GM21717 (cell line): ENCODE measurements around the gene TTLL12.

Source experiments
- ATAC-seq: cut with Tn5 transposase; IDR thresholded peaks from one replicate; pipeline ENCODE4 v1.9.1; 2021; ENCODE audit warnings: mild to moderate bottlenecking, moderate library complexity; ENCODE audit not compliant: unreplicated experiment

Gene TTLL12

DNA sequence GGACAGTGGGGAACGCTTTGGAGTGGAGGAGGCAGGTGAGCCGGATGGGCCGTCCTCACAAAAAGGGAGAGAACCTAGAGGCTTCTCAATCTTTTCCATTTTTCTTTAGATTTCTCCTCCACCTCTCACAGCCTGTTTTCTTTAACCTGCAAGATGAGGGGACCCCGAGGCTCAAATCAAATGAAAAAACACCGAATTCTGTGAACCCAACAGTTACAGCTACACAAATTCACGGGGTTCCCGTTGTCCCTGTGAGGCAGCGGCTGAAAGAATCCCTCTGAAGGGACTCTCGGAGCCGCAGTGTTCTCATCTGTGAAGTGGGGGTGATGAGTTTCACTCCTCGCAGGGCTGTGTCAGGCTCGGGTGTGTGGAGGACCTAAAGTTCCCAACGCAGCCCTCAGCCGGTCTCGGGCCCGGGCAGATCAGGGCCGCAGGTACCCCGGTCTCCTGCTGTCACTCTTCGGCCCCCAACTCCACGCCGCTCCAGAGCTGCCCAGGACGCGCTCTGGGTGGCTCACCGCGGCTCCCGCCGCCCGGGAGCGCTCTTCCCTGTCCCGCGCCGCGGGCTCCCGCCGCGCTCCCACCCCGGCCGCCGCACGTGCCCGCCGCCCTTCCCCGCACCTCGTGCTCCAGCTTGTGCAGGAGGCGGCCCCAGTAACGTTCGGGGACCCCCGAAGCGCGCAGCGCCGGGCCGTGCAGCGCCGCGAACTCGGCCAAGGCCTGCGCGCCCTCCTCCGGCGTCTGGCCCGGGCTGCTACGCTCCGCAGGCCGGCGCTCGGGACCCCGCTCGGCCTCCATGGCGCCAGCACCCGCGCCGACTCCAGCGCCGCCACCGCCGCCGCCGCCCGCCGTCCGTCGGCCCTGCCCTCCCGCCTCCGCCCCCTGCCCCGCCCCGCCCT is at the start of gene TTLL12:
TTLL12 (minus strand) TSS at position 863 of the 899 bp plus-strand sequence; CDS start at position 798, 65 bp downstream.
- ATAC-seq: no peak

DNA sequence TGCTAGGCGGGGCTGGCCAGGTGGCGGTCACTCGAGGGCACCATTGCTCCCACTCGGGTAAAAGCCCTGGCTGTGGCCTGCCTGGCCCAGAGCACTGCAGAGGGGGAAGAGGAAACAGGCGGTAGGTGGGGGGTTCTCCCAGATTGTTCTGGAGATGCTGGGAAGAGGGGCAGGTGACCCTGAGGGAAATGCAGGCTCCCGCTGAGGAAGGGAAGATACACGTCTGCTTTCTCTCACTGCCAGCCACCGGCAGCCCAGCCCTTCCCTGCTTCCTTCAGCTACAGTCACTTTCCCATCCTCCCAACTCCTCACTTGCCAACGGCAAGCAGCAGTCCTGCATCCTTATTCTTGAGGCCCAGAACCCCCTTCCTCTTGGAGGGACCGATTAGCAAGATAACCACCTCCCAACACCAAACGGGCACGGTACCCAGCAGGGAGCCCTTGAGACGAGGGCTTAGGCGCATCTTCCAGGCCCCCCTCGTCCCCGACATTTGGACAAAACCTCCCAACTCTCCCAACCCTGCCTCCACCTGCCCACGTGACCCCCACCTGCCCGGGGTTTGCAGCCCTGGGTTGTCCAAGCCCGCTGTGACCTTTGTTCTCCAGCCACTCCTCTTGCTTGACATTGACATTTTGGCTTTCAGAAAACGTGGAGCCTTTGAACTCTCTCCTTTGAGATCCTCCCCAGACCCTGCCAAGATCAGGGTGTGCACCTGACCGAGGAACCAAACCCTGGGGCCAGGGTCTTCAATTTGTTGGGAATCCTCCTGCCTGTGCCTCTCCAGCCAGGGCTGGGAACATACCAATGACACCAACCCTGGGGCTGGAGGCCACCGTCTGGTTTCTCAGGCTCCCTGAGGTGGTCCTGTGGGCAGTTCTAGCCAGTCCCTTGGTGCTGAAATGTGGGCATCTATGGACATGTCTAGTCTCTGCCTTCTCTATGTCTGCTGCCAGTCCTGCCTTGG is 48.8 kb upstream of the TTLL12 start:
- no peak for ATAC-seq

DNA sequence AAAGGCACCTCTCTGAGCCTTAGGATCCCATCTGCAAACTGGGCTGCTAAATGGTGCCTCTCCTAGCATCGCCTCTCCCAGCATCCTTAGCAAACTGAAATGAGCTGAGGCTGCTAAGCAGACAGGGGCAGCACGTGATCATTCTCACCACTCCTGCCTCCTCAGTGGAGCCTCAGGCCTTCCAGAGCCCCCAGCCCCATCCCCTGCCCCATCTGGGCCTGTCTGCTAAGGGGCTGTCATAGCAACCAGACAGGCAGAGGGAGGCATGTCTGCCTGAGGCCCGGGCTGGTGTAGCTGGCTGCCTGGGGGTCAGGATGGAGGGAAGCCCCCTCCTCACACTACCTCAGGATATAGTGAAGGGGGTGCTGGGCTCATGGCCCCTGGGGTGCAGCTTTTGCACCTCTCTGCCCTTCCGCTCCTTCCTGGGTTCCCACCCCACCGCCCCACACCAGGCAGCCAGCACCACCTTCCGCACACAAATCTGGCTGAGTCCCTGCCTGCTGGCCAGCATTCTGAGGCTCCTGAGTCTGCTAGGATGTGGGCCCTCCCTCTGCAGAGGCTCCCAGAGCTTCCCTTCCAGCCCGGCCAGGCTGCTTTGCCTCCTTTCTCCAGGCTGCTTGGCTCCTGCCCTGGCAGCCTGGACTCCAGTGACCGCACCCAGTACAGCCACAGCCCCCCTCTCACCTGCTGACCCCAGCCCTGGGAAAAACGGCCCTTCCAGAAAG is 47.5 kb upstream of the TTLL12 start:
- no peak for ATAC-seq

GRCh38 chr22:43233529-43233928 is 46.6 kb upstream of the TTLL12 start:
- ATAC-seq: no peak

DNA sequence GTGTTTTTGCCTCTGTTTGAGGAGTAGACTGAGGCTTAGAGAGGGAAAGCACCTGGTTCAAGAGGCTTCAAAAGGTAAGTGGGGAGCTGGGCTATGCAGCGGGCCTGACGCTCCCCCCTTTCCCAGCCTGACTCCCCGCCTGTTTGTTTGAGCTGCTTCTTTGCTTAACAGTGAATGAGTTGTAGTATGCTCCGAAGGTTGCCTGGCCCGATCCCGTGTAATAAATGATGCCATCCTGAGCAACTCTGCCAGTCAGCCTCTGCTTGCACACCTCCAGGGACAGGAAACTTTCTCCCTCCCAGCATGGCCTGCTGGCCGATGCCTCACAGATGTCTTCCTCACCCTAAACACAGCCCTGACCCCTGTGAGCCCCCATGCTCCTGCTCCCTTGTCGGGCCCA is 45.5 kb upstream of the TTLL12 start:
- ATAC-seq: no peak

- ATAC-seq: no peak
Measured at GRCh38 chr22:43231724-43232034, 44.7 kb upstream of the TTLL12 start.

GRCh38 chr22:43230971-43231723 is 44.2 kb upstream of the TTLL12 start:
- no peak for ATAC-seq

DNA sequence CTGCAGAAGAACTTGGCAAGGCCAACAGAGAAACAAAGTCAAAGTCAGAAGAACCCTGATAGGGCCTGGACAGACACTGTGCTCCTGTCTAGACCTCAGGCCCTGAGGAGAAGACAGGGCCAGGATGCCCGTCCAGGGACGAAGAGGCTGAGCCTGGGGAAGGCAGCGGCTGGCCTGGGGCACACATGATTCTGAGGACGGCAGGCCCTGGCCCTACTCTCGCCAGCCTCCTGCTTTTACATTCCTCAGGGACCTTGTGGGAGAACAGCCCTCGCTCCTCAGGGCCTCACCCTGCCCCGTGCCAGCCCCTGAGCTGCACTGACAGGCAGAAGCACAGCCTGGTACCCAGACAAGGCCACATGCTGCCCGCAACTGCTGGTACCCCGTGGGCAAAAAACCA is 43.6 kb upstream of the TTLL12 start:
- ATAC-seq: no peak

DNA sequence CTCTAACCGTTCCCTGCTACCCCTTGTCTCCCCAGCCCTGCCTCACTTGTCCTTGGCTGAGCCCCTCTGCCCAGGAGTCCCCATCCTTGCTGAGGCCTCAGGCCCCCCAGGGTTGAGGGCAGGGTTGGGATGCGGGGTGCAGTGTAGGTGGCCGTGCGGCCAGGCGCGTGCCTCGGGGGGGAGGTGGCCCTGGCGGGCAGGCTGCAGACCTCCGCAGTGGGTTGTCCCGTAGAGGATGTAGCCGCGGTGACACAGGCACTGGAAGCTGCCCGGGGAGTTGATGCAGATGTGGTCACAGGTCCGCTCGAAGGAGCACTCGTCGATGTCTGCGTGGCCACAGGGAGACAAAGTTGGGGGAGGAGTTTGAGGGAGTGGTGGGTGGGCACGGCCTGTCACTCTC is 41.9 kb upstream of the TTLL12 start:
- no peak for ATAC-seq

DNA sequence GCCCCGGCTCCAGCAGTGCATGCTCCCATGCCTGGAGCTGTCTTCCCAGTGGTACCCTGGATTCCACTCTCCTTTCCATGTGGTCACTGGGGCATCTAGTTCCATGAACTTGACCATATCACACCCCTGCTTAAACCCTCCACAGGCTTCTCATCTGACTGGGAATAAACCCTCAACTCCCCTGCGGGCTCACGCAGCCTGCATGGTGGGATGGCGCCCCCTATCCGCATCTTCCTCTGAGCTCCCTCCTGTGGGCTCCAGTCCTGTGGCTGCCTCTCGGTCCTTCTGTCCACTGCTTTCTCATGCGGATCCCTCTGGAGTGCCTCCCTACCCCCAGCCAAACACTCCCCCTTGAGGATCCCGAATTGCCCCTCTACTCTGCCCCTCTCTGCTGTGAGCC is 41.4 kb upstream of the TTLL12 start:
- no peak for ATAC-seq

DNA sequence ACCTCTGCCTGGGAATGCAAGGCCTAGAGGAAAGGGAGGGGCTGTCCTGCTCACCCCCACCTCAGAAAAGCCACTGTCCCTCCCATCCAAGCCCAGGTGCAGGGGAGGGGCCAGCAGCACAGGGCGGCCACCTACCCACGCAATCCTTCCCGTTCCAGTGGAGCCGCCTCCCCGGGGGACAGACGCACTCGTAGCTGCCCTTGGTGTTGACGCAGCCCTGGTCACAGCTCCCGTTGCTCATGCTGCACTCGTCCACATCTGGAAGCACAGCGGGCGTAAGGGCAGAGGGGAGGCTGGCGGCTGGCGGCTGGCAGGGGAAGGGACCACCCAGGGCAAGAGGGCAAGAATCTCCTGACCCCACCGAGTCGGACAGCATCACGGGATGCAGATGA is 40.3 kb upstream of the TTLL12 start:
- ATAC-seq: no peak

- ATAC-seq: no peak
Measured at GRCh38 chr22:43226377-43227238, 39.7 kb upstream of the TTLL12 start.

- ATAC-seq: no peak
Measured at GRCh38 chr22:43225609-43226008, 38.7 kb upstream of the TTLL12 start.

- ATAC-seq: no peak
Measured at GRCh38 chr22:43222987-43223386, 36.1 kb upstream of the TTLL12 start.

DNA sequence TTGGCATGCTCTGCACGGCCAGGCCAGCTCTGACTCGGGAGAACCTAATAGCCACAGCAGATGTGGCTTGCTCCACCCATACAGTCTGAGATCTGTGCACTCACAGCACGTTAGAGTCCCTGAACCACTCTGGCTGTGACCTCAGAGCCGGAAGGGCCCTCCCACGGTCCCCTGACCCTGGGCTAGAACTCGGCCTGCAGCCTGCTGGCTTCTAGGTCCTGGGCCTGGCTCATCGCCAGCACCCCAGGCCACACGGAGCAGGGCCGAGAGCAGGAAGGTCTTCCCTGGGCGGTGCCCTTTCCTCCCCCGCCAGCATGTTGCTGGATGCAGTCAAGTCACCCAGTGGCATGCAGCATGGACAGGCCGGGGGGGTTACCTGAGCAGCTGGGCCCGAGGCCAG is 35.3 kb upstream of the TTLL12 start:
- no peak for ATAC-seq

DNA sequence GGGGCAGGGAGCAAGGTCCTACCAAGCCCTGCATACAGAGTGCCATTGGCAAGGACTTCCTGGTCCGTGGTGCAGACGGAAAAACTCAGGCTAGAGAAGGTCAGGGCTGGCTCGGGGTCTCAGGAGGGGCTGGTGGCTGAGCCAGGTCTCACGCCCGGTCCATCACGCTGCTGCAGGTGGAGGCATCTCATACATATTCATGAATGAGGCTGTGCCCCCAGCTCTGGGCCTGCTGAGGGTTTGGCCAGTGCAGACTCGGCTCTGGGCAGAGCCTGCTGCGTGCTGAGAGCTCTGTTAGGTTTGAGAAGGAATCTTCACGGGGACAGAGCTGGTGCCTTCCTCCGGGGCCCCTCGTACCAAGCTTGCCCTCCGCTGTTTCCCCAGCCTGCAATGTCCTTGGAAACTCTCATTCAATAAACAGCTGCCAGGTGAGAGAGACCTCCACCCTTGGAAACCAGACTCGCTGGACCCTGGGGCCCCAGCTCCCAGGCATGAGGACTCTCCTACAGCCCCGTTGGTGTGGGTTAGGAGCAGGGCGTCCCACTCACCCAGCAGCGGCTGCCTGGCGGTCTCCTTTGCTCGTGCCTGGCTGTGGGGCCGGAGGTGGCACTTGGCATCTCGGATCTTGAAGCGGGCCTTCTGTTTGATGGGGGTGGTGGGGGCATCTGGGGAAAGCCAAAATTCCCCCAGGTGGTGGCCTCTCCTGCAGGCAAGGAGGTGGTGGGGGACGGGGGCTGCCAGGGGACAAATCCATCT is 33.9 kb upstream of the TTLL12 start:
- ATAC-seq: no peak

DNA sequence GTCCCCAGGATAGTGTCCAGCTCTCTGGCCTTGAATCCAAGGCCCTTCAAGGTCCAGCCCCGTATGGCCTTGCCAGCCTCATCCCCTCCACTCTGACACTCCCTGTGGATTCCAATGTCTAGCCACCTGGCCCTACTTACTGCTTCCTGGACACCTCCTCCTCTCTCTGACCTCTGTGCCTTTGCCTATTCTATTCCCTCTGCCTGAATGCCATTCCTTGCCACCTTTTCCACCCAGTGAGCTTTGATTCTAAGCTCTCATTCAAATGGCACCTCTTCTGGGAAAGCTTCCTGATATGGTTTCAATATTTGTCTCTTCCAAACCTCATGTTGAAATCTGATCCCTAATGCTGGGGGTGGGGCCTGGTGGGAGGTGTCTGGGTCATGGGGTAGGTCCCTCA is 31.9 kb upstream of the TTLL12 start:
- no peak for ATAC-seq

DNA sequence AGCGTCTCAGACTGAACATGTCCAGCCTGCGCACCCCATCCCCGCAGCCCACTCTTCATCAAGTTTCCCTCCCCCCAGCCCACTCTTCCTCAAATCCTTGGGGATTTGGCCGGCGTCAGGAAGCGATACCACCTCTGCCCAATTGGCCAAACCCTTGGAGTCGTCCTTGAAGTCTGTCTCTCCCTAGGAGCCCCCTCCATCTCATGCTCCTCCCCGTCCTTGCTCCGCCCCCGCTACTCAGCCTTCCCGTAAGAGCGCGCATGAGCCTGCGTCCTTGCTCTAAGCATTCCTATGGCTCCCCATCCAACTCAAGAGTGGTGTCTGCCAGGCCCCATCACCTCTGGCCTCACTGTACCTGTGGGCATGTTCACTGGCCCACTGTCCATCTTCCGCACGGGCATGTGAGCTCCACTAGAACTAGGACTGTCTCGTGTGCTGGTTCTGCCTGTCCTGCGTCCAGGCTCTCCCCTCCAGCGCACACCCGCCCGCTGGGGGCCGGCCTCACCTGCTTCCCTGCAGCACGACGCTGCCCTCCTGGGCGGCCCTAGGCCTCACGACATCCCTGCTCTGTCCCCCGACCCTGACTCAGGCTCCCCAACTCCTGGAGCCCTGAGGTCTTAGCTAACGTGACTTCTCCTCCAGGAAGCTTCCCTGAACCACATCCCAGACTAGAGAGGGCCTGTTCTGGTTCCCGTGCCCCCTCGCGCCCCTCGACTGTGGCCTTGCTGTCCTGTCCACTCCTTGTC is 30.5 kb upstream of the TTLL12 start:
- no peak for ATAC-seq
